ENCODE results near the gene SH3BGRL. TPM values are rescaled to one million over a fixed set of nuclear protein-coding genes. Genes with fewer than 3 reads are reported as not detected.
A peak's percentile ranks its signal among the peaks of the same experiment; 100 is the strongest.

Gene SH3BGRL
- polyA plus RNA-seq, 2 donors: 36.9 to 46.7 TPM

DNA sequence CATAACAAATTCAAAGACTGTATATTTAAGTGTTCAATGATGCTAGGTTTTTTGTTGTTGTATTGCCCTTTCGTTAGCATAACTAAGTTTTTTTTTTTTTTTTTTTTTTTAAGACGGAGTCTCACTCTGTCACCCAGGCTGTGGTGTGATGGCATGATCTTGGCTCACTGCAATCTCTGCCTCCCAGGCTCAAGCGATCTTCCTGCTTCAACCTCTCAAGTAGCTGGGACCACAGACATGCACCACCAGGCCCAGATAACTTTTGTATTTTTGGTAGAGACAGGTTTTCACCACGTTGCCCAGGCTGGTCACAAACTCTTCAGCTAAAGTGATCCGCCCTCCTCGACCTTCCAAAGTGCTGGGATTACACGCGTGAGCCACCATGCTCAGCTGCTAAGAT is 7.0 kb downstream of the SH3BGRL start:
- 78 to 85% methylated on average over 8 of the region's 8 CpGs for WGBS, 2 donors
- no peak overlapping the region for H3K4me3 ChIP-seq (ENCODE audit: low read depth in 1 of 2, low read length in 2 of 2)
- no peaks in the 10 kb centered on the region for H3K27me3 ChIP-seq (ENCODE audit: control insufficient read depth in 1 of 2, insufficient read depth in 2 of 2, low read length in 2 of 2)
- no peak overlapping the region for H3K27ac ChIP-seq (ENCODE audit: low read depth in 2 of 2, low read length in 1 of 2)
- no peaks in the 10 kb centered on the region for H3K9me3 ChIP-seq (ENCODE audit: control insufficient read depth in 2 of 2, insufficient read depth in 1 of 2, low read depth in 1 of 2, low read length in 1 of 2)
- no peaks in the 10 kb centered on the region for H3K36me3 ChIP-seq (ENCODE audit: control insufficient read depth in 2 of 2, insufficient read depth in 2 of 2, low read length in 1 of 2)
- no peaks in the 10 kb centered on the region for H3K4me1 ChIP-seq (ENCODE audit: control insufficient read depth in 2 of 2, insufficient read depth in 2 of 2, low read length in 1 of 2)

DNA sequence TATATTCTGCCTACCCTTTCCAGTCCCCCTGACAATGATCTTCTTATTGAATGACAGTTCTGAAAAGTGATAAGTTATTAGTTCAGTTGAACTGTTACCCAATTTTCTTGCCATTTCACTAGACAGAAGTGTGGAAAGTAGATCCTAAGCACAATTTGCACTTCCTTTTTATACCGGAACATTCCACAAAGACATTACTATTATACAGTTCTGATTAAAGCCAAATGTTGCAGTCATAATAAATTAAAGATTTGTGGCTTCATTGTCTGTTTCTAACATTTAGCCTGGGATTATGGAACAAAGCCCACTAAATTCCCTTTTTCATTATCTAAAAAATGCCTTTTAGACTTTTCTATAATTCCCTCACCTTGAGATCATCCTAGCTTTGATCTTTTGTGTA is 13.8 kb downstream of the SH3BGRL start:
- Histone ChIP-seq H3K27me3 (ENCODE audit: control insufficient read depth in 1 of 2, insufficient read depth in 2 of 2, low read length in 2 of 2) (no peaks in the 10 kb centered on the region), H3K27ac (ENCODE audit: low read depth in 2 of 2, low read length in 1 of 2) (no peak overlapping the region), H3K4me3 (ENCODE audit: low read depth in 1 of 2, low read length in 2 of 2) (no peak overlapping the region), H3K4me1 (ENCODE audit: control insufficient read depth in 2 of 2, insufficient read depth in 2 of 2, low read length in 1 of 2) (no peaks in the 10 kb centered on the region), H3K9me3 (ENCODE audit: control insufficient read depth in 2 of 2, insufficient read depth in 1 of 2, low read depth in 1 of 2, low read length in 1 of 2) (no peaks in the 10 kb centered on the region), H3K36me3 (ENCODE audit: control insufficient read depth in 2 of 2, insufficient read depth in 2 of 2, low read length in 1 of 2) (no peaks in the 10 kb centered on the region)
- 31 to 54% methylated on average over 1 of the region's 1 CpG for WGBS, 2 donors

DNA sequence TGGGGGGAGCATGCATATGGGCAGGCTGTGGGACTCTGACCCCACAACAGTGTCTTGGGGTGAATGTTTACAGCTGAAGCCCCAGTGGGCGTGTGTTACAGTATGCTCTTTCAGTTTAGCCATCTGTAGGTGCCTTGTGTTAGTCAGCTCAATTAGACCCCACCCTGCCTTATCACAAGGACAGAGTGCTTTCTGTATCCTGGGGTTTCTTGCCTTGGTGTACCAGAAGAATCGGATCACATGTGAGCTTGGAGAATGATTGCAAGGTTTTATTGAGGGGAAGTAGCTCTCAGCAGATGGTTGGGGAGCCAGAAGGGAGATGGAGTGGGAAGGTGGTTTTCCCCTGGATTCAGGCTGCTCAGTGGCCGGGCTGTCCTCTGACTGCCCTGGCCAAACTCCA is 27.3 kb downstream of the SH3BGRL start:
- 67 to 95% methylated on average over 3 of the region's 3 CpGs for WGBS, 2 donors
- Histone ChIP-seq H3K36me3 (ENCODE audit: control insufficient read depth in 2 of 2, insufficient read depth in 2 of 2, low read length in 1 of 2) (no peaks in the 10 kb centered on the region), H3K4me1 (ENCODE audit: control insufficient read depth in 2 of 2, insufficient read depth in 2 of 2, low read length in 1 of 2) (no peaks in the 10 kb centered on the region), H3K4me3 (ENCODE audit: low read depth in 1 of 2, low read length in 2 of 2) (no peak overlapping the region), H3K9me3 (ENCODE audit: control insufficient read depth in 2 of 2, insufficient read depth in 1 of 2, low read depth in 1 of 2, low read length in 1 of 2) (no peaks in the 10 kb centered on the region), H3K27ac (ENCODE audit: low read depth in 2 of 2, low read length in 1 of 2) (no peak overlapping the region), H3K27me3 (ENCODE audit: control insufficient read depth in 1 of 2, insufficient read depth in 2 of 2, low read length in 2 of 2) (no peaks in the 10 kb centered on the region)

DNA sequence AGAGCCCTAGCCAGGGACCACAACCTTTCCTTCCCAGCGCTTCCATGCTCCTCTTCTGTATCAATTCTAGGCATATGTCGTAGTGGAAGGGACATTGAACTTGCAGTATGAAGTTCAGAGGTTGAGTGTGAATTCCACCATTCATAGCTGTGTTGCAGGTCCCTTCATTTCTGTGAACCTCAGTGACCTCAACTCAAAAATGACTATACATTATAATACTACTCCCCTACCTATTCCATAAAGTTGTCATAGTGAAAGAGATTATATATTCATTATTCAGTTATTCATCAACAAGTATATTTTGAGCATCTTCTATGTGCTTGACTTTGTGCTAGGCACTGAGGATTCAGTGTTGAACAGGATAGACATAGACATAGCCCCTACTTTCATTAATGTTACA is 28.0 kb downstream of the SH3BGRL start:
- H3K36me3 ChIP-seq (ENCODE audit: control insufficient read depth in 2 of 2, insufficient read depth in 2 of 2, low read length in 1 of 2): no peaks in the 10 kb centered on the region
- no peak overlapping the region for H3K27ac ChIP-seq (ENCODE audit: low read depth in 2 of 2, low read length in 1 of 2)
- H3K9me3 ChIP-seq (ENCODE audit: control insufficient read depth in 2 of 2, insufficient read depth in 1 of 2, low read depth in 1 of 2, low read length in 1 of 2): no peaks in the 10 kb centered on the region
- H3K27me3 ChIP-seq (ENCODE audit: control insufficient read depth in 1 of 2, insufficient read depth in 2 of 2, low read length in 2 of 2): no peaks in the 10 kb centered on the region
- H3K4me3 ChIP-seq (ENCODE audit: low read depth in 1 of 2, low read length in 2 of 2): no peak overlapping the region
- H3K4me1 ChIP-seq (ENCODE audit: control insufficient read depth in 2 of 2, insufficient read depth in 2 of 2, low read length in 1 of 2): no peaks in the 10 kb centered on the region
- 82 to 94% methylated on average over 2 of the region's 2 CpGs for WGBS, 2 donors

DNA sequence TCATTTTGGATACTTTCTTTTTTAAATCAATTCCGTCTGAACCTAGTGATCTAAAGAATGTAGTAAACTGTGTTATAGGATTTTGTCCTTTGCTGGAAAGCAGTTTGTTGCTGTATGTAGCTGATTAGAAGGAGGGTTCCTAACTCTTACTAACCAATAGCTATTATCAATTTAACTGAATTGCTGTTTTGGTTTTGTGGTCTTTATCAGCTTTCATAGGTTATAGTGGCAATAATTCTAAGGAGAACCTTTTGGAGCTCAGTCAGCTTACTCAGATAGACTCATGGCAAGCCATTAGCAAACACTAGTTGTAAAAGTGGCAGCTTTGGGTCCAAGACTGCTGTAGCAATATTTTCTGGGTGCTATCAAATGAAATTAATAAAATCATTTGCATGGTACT is 29.6 kb downstream of the SH3BGRL start:
- Histone ChIP-seq H3K36me3 (ENCODE audit: control insufficient read depth in 2 of 2, insufficient read depth in 2 of 2, low read length in 1 of 2) (no peaks in the 10 kb centered on the region), H3K4me3 (ENCODE audit: low read depth in 1 of 2, low read length in 2 of 2) (no peak overlapping the region), H3K4me1 (ENCODE audit: control insufficient read depth in 2 of 2, insufficient read depth in 2 of 2, low read length in 1 of 2) (no peaks in the 10 kb centered on the region), H3K27ac (ENCODE audit: low read depth in 2 of 2, low read length in 1 of 2) (no peak overlapping the region), H3K27me3 (ENCODE audit: control insufficient read depth in 1 of 2, insufficient read depth in 2 of 2, low read length in 2 of 2) (no peaks in the 10 kb centered on the region), H3K9me3 (ENCODE audit: control insufficient read depth in 2 of 2, insufficient read depth in 1 of 2, low read depth in 1 of 2, low read length in 1 of 2) (no peaks in the 10 kb centered on the region)
- 46 to 61% methylated on average over 1 of the region's 1 CpG for WGBS, 2 donors

DNA sequence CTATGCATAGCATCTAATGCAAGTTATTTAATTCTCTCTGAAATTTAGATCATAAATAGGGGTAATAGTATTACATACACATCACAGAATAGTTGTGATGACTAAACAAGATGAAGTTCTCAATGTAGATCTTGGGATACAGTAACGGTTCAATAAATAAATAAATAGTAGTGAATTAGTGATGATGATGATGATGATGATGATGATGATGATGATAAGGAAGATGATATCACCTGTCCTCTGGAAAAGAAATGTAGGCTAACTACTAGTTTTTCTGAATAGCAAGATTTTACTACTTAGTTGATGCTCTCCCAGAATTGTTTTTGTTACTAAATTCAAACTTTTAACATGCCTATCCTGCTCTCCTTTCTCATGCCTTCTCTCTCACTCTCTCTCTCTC is 30.3 kb downstream of the SH3BGRL start:
- Histone ChIP-seq H3K4me3 (ENCODE audit: low read depth in 1 of 2, low read length in 2 of 2) (no peak overlapping the region), H3K27me3 (ENCODE audit: control insufficient read depth in 1 of 2, insufficient read depth in 2 of 2, low read length in 2 of 2) (no peaks in the 10 kb centered on the region), H3K4me1 (ENCODE audit: control insufficient read depth in 2 of 2, insufficient read depth in 2 of 2, low read length in 1 of 2) (peaks cover 0 to 2% of the 10 kb centered on the region in 2 donors), H3K9me3 (ENCODE audit: control insufficient read depth in 2 of 2, insufficient read depth in 1 of 2, low read depth in 1 of 2, low read length in 1 of 2) (no peaks in the 10 kb centered on the region), H3K27ac (ENCODE audit: low read depth in 2 of 2, low read length in 1 of 2) (no peak overlapping the region), H3K36me3 (ENCODE audit: control insufficient read depth in 2 of 2, insufficient read depth in 2 of 2, low read length in 1 of 2) (no peaks in the 10 kb centered on the region)
- 85 to 91% methylated on average over 1 of the region's 1 CpG for WGBS, 2 donors

DNA sequence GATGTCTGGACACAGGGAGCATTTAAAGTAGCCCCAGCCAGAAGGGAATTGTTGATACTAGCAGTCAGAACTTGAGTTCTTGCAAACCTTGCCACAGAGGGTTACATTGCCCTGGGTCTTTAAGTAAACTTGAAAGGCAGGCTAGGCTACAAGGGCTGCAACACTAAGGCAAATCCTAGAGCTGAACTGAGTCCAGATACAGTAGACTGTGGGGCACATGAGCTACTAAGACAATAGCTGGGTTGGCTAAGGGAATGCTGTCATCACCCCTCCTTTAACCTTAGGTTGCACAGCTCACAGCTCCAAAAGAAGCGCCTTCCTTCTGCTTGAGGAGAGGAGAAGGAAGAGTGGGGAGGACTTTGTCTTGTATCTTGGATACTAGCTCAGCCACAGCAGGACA is 35.6 kb downstream of the SH3BGRL start:
- no peaks in the 10 kb centered on the region for H3K27me3 ChIP-seq (ENCODE audit: control insufficient read depth in 1 of 2, insufficient read depth in 2 of 2, low read length in 2 of 2)
- no peaks in the 10 kb centered on the region for H3K36me3 ChIP-seq (ENCODE audit: control insufficient read depth in 2 of 2, insufficient read depth in 2 of 2, low read length in 1 of 2)
- 56 to 63% methylated on average over 1 of the region's 1 CpG for WGBS, 2 donors
- H3K4me1 ChIP-seq (ENCODE audit: control insufficient read depth in 2 of 2, insufficient read depth in 2 of 2, low read length in 1 of 2): peaks cover 0 to 7% of the 10 kb centered on the region in 2 donors
- H3K9me3 ChIP-seq (ENCODE audit: control insufficient read depth in 2 of 2, insufficient read depth in 1 of 2, low read depth in 1 of 2, low read length in 1 of 2): peaks cover 0 to 3% of the 10 kb centered on the region in 2 donors
- H3K27ac ChIP-seq (ENCODE audit: low read depth in 2 of 2, low read length in 1 of 2): peak overlapping the region; percentile 14 to 42
- H3K4me3 ChIP-seq (ENCODE audit: low read depth in 1 of 2, low read length in 2 of 2): no peak overlapping the region

DNA sequence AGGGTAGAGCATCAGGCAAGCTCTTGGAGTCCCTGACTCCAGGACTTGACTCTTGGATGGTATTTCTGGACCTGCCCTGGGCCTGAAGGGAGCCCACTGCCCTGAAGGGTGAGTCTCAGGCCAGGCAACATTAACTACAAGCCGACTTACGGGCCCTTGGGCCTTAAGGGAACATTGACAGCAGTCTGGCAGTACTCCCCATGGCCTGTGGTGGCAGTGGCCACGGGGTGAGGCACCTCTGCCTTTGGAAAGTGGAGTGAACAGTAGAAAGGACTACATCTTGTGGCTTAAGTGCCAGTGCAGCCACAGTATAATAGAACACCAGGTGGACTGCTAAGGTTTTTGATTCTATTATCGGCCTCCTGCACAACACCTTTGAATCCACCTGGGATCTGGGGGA is 36.3 kb downstream of the SH3BGRL start:
- Histone ChIP-seq H3K4me3 (ENCODE audit: low read depth in 1 of 2, low read length in 2 of 2) (no peak overlapping the region), H3K27ac (ENCODE audit: low read depth in 2 of 2, low read length in 1 of 2) (peak overlapping the region; percentile 3 to 14), H3K36me3 (ENCODE audit: control insufficient read depth in 2 of 2, insufficient read depth in 2 of 2, low read length in 1 of 2) (no peaks in the 10 kb centered on the region), H3K27me3 (ENCODE audit: control insufficient read depth in 1 of 2, insufficient read depth in 2 of 2, low read length in 2 of 2) (no peaks in the 10 kb centered on the region), H3K4me1 (ENCODE audit: control insufficient read depth in 2 of 2, insufficient read depth in 2 of 2, low read length in 1 of 2) (peaks cover 0 to 7% of the 10 kb centered on the region in 2 donors), H3K9me3 (ENCODE audit: control insufficient read depth in 2 of 2, insufficient read depth in 1 of 2, low read depth in 1 of 2, low read length in 1 of 2) (peaks cover 0 to 3% of the 10 kb centered on the region in 2 donors)
- 57 to 64% methylated on average over 4 of the region's 4 CpGs for WGBS, 2 donors

DNA sequence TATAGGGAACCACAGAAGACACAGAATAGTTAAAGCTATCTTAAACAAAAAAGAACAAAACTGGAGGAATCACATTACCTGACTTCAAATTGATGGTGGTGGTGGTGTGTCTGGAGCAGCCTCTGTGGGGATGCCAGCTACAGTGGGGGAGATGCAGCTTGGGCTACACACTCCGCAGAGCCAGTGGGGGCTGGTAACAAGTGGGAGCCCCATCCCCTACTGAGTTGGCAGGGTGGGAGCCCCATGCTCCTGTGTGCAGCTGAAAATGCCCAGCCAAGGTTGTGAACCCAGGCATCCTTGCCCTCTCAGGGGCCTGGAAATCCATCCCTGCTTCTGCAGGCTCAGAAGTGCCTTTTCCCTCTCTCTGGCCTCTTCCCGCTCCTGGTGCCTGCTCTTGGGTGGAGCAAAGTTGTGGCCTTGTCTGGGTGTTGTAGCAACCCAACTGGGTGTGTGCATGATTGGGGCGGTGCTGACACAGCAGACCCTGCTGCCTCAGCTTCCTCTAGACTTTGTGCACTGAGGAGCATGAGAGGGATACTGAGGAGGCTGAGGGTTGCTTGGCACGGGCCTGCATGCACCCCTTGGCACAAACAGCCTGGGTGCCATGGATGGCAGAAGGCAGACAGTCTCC is 38.9 kb downstream of the SH3BGRL start:
- Histone ChIP-seq H3K9me3 (ENCODE audit: control insufficient read depth in 2 of 2, insufficient read depth in 1 of 2, low read depth in 1 of 2, low read length in 1 of 2) (peaks cover 0 to 3% of the 10 kb centered on the region in 2 donors), H3K27ac (ENCODE audit: low read depth in 2 of 2, low read length in 1 of 2) (no peak overlapping the region), H3K4me1 (ENCODE audit: control insufficient read depth in 2 of 2, insufficient read depth in 2 of 2, low read length in 1 of 2) (peaks cover 0 to 7% of the 10 kb centered on the region in 2 donors), H3K27me3 (ENCODE audit: control insufficient read depth in 1 of 2, insufficient read depth in 2 of 2, low read length in 2 of 2) (no peaks in the 10 kb centered on the region), H3K4me3 (ENCODE audit: low read depth in 1 of 2, low read length in 2 of 2) (no peak overlapping the region), H3K36me3 (ENCODE audit: control insufficient read depth in 2 of 2, insufficient read depth in 2 of 2, low read length in 1 of 2) (no peaks in the 10 kb centered on the region)
- whole genome bisulfite sequencing, 2 donors: 82 to 94% methylated on average over 4 of the region's 4 CpGs

DNA sequence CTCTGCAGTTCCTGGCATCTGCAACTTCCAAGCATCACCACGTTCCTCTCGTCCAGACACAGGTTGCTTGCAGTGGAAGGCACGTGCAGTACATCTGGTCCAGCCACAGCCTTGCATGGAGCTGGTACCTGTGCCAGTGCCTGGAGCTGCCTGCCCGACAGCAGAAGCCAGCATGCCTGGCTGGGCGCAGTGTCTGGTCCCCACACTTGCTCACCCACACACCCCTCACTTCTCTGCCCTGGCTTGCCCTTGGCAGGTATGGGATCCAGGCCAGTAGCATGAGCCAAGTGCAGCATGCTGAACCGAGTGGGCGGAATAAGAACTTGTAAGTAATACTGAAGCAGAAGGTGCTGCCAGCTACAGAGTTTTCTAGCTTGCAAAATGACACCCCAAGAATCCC is 39.9 kb downstream of the SH3BGRL start:
- peaks cover 0 to 3% of the 10 kb centered on the region in 2 donors for H3K9me3 ChIP-seq (ENCODE audit: control insufficient read depth in 2 of 2, insufficient read depth in 1 of 2, low read depth in 1 of 2, low read length in 1 of 2)

More for the DNA sequence above, 39.9 kb downstream of the SH3BGRL start:
- no peaks in the 10 kb centered on the region for H3K36me3 ChIP-seq (ENCODE audit: control insufficient read depth in 2 of 2, insufficient read depth in 2 of 2, low read length in 1 of 2)
- no peak overlapping the region for H3K4me3 ChIP-seq (ENCODE audit: low read depth in 1 of 2, low read length in 2 of 2)
- no peak overlapping the region for H3K27ac ChIP-seq (ENCODE audit: low read depth in 2 of 2, low read length in 1 of 2)
- H3K4me1 ChIP-seq (ENCODE audit: control insufficient read depth in 2 of 2, insufficient read depth in 2 of 2, low read length in 1 of 2): peaks cover 0 to 6% of the 10 kb centered on the region in 2 donors
- 61 to 83% methylated on average over 7 of the region's 7 CpGs for WGBS, 2 donors
- no peaks in the 10 kb centered on the region for H3K27me3 ChIP-seq (ENCODE audit: control insufficient read depth in 1 of 2, insufficient read depth in 2 of 2, low read length in 2 of 2)

All from esophagus (tissue), 2 donors.